Ovary (tissue), 3 donors: ENCODE results near the gene JARID2.

ENCODE experiments used
- CTCF ChIP-seq, 3 donors: fragments of 450-650 bp in 2 of 3; fragments of 200-600 bp in 1 of 3; IDR thresholded peaks; one replicate each; pipeline versions ENCODE4 v1.5.1 to v1.8.0; 2016 to 2022; ENCODE audit warnings: antibody characterized with exemption in 3 of 3, mild to moderate bottlenecking in 1 of 3
- POLR2A ChIP-seq: fragments of 450-650 bp; IDR thresholded peaks from one replicate; pipeline ENCODE4 v1.6.1; 2017; ENCODE audit warnings: antibody characterized with exemption, mild to moderate bottlenecking, moderate library complexity
- donor health status: DM: no; HTN: no; CAD: no.

DNA sequence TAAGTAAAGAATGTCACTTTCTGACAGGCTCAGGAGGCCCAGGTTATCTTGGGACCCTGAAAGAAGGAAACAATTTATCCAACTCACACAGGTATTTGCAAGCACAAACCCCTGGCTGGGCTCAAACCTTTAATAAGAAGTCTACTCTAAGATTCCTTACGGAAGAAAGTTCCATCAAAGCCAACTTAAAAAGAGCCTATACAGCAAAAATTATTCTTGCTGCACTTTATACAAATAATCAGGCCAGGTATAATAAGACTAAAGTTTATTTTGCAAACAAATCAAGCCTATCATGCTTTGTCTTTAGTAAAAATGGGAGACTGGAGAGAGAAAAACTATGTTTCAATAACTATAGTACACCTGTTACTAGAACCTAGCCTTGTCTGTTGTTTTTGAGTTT, 314.8 kb downstream of the JARID2 start:
- TF ChIP-seq POLR2A (no peak), CTCF (IDR thresholded peaks at IDR 0.05) (no peak)
